HG03039 (cell line): ENCODE results near the gene ADAMTS2.

ENCODE experiments used
- ATAC-seq: cut with Tn5 transposase; IDR thresholded peaks from one replicate; pipeline ENCODE4 v1.9.1; 2021; ENCODE audit warnings: mild to moderate bottlenecking, moderate library complexity; ENCODE audit not compliant: unreplicated experiment

ADAMTS2 gene

DNA sequence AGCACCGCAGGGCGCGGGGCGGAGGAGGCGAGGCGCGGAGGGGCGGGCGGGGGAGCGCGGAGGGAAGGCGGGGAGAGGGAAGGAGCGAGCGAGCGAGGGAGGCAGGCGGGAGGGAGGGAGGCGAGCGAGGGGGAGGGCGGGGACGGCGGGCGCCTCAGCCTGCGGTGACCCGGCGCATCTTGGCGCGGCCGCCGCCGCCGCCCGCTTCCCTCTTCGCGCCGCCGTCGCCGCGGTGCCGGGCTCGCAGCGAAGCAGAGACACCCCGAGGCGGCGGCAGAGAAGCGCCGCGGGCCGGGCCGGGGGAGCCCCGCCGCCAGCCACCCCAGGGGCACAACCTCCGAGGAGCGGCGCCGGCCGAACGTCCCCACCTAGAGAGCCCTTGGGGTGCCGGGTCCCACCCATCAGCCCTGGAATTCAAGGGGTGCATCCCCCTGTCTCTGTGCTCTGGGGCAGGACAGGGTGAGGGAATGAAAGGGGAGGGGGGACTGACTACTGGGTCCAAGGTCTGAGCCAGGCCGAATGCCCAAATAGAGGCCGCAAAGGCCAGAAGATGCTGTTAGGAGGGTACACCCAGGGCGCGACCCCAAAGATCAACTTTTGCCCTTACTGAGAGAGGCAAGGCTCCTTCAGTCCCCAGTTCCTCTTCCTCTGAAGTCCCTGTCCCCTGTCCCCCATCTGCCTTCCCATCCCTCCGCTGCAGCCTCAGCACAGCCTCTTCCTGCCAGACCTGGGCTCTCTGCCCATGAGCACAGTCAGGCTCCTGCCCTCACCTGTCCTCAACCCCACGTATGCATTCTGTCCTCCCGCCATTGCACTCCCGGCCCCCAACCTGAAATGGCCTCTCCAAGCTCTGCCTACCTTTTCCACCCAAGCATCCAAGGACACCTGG lies at the start of gene ADAMTS2:
ADAMTS2 (minus strand) TSS at position 29 of the 889 bp plus-strand sequence. CDS start 133 bp downstream, outside the sequence.
- ATAC-seq: no peak

DNA sequence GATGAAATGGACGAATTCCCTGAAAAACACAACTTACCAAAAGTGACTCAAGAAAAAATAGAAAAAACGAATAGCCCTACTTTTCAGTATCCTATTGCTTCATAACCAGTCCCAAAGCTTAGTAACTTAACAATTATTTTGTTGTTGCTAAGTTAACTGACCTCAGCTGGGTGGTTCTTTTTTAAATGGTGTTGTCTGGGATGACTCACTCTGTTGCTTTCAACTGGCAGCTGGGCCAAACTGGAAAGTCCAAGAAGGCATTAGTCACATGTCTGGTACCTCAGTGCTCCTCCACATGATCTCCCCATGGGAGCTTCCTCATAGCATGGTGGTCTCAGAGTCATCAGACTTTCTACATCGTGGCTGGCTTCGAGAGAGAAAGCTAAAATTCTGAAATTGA lies 47.8 kb upstream of the ADAMTS2 start:
- ATAC-seq: no peak

DNA sequence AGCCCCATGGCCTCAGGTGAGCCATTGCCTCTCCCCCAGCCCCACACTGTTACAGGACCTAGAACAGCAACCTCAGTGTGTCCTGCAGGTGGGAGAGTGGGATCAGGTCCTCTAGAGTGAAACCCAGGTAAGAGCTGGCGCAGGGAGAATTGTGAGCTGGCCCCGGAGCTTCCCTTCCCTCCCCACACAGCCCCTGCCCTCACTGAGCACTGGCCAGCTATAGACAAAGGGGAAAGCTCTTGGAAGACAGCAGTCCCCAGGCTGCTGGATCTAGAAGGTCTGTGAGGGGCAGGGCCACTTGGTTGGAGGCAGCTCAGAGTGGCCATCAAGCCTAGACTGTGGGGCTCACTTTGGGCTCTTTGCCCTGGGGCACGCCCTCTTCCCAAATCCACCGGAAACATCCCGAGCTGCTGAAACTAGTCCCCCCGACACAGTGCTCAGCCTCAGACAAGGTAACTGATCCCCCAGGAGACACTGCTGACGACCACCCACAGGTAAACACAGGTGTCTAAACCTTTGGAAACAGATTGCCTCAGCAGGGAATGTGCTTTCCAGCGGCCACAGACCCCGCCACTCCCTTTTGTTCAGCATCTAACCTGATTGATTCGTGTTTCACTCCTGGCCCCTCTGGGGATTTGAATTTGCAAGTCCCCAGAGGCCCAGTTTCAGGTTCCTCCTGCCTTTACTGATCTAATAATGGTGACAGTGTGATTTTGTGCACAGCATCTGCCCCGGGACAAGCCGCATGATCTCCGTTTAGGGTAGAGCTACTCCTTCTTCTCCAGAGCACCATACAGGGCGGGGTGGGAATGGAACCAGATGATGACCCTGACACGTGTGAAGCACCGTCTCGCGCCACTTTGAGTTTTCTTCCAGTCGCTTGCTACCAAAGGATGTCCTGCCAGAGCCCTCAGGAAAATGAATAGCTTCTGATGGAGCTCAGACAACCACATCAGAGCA lies 42.2 kb upstream of the ADAMTS2 start:
- ATAC-seq: no peak

DNA sequence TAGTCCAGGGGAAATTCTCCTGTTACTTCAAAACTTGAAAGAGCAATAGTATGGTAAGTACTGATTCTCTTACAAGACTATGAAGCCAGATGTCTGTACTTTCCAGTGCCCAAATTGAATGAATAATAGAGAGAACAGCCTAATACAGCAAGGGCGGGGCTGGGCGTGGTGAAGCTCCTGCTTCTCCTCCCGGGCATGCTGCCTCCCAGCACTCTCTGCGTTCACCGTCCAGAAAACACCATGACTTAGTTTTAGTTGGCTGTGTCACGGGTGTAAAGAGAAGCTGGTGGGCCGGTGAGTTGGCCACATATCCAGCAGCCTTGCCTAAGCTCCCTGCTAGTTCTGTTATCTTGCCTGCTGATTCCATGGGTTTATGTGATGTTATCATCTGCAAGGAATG lies 40.7 kb upstream of the ADAMTS2 start:
- no peak for ATAC-seq

DNA sequence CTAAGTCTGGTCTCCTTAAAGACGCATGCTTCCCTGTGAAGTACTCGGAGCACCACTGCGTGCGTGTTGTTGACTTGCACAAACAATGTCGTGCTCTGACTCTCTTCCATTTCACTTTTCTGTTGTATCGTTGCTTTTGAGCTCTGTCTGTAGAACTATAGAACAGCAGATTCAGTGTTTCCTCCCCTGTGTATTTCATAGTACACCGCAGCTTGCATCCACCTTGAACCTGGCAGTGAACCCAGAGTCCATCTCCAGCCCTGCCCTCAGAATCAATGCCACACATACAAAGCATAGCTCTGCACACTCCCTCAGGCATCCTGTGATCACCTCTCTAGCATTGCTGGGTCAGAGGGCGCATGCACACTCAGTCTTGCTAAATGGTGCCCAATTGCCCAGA lies 37.2 kb upstream of the ADAMTS2 start:
- ATAC-seq: no peak

DNA sequence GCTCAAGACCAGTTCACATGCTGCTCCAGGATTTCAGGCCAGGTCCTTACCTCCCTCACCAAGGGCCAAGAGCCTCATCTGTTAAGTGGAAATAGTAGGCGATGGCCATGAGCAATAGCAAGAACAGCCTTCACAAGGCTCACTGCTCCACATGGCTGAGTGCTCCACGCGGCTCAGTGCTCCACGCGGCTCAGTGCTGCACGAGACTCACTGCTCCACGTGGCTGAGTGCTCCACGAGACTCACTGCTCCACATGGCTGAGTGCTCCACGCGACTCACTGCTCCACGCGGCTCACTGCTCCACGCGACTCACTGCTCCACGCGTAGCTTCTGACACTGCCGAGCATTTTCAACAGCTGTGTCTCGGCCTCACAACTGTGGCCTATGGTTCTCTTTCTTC lies 36.4 kb upstream of the ADAMTS2 start:
- ATAC-seq: no peak

DNA sequence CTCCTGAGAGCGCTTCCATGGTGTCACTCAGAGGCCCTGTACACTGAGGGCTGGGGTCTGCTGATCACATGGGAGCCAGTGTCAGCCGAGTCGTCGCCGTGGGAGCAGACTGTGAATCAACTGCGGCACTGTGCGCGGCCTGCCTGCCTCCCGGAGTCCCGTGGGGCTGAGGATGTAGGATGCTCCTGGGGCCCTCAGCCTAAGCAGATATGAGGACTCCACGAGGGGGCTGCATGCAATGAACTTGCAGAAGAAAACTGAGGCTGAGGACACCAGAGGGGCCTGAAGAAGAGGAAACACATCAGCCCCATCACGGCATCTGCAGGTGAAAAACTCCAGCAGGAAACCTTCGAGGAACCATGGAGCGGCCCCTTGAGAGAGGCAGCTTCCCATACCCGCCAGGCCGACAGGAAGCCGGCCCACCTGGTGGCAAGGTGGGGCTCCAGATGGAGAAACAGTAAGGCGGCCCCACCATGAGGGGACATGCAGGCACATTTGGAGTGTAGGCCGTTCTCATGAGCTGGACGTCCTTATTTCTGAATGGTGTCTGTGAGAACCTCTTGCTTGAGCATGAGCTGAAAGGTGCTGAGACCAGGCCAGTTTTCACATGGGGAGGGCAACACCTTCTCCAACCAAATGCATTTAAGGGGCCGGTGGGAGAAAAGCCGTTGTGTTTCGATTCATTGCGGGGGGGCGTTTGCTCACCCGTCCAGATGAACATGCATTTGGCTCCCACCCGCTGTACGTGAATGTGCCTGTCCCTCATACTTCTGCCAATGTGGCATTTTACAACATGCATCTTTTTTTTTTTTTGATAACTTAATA lies 35.2 kb upstream of the ADAMTS2 start:
- ATAC-seq: no peak

DNA sequence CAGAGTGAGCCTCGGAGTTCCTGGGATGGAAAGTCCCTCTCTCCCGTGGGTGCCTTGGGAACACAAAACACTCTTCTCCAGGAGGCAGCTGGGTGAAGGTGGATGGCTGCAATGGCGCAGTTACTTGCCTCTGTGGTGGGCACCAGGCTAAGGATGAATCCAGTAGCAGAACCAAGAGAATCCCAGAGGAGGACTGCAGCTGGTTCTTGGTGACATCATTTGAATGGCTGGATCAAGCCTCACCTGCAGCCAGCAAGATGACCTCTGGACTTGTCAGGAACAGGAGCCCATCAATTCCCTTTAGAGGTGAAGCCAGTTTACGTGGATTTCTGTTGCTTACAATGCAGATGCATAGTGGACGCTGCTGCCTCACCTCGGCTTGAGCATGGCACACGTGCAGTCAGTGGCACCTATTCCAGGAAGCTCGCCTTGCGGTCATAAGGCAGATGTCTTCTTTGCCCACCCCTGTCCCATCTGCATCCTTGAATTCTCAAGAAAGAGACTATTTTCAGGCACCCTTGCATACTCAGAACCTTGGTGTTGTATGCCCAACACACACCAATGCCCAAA lies 34.1 kb upstream of the ADAMTS2 start:
- no peak for ATAC-seq

DNA sequence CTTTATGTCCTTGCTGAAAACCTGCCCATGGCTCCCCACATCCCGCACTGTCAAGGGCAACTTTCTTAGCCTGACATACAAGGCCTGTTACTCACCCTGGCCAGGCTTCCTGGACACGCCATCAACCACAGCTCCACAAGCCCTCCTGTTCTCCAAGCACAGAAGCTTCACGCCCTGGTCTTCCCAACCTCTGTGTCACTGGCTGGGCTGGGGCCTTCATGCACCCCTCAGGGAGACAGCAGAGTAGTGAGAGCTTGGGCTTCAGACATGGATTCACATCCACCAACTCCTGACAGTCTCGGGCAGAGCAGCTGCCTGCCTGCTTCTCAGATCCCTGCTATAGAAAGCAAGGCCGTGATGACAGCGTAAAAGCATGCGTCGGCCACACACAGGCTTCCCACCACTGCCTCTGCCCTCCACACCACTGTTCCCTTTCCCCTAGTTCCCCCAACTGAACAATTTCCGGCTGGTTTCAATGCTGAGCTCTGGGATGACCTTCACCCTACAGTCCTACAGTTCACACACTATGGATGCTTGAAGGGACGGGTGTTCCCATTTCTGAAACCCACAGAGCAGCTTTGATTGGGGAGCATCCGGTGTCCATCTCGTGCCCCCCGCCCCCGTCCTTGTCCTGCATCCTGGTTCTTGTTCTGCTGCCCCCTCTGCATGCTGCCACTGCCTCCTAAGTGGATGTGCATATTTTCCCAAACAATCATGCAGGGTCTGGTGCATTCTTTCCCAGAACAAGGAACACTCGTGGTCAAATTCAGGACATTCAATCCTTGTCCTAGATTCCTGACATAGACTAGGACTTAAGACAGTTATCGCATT lies 33.4 kb upstream of the ADAMTS2 start:
- ATAC-seq: no peak

DNA sequence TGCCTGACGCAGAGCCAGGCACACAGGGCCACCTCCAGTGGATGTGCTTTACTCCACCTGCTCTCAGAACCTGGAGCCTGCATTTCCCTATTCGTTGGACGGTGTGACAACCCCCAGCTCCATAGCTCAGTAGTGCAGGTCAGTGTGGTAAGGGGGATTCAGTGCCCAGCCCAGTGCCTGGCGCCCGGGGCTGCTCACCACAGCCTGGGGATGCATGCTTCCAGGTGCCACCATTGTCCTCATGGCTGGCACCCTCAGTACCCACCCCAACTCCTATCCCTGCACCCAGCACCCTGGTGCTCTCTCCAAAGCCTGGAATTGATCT lies 32.8 kb upstream of the ADAMTS2 start:
- no peak for ATAC-seq

DNA sequence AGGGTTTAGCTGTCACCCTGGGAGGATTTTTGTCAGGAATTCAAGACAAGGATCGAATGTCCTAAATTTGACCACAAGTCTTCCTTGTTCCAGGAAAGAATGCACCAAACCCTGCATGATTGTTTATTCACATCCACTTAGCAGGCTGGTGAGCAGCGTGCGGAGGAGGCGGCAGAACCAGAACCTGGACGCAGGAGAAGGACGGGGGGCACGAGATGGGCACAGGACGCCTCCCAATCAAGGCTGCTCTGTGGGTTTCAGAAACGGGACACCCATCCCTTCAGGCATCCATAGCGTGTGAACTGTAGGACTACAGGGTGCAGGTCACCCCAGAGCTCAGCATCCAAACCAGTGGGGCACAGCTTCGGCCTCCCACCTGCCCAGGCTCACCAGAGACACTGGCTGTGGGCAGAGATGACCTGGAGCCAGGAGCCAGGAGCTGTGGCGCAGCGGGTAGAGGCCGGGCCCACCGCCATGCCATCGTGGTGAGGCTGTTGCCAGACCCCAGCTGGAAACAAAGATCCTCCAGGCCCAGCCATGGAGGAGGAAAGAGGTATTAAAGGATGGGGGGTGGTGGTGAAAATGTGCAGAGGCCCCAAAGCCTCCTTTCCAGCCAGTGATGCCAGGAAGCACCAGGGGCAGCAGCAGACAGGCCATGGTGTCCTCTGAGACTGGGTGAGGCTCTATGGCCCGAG lies 32.3 kb upstream of the ADAMTS2 start:
- no peak for ATAC-seq

DNA sequence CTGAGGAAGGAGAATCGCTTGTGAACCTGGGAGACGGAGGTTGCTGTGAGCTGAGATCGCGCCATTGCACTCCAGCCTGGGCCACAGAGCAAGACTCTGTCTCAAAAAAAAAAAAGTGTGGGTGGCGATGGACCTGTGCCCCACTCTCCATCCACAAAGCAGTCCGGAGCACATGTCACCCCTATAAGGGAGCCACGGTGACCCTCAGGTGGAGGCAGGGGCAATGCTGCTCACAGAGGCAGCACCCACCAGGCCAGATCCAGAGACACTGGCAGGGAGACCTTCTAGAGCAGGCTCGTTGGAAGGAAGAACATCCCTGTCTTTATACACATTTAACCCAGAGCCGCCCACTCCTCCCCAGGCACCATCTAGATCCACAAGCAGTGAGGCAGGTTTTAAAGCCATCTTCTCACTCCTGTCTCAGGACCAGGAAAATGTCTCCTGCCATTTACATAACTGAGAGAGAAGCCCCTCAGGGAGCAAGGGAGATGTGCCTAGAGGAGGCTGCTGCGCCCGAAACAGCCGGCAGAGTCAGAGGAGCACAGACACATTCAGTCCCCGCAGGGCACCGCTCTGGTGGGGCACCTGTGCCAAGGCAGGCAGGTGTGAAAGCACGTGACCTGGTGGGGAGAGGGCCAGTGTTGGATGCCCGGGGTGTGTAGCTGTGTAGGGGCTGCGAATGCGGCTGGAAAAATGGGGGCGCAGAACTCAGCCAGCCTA lies 31.6 kb upstream of the ADAMTS2 start:
- ATAC-seq: no peak

DNA sequence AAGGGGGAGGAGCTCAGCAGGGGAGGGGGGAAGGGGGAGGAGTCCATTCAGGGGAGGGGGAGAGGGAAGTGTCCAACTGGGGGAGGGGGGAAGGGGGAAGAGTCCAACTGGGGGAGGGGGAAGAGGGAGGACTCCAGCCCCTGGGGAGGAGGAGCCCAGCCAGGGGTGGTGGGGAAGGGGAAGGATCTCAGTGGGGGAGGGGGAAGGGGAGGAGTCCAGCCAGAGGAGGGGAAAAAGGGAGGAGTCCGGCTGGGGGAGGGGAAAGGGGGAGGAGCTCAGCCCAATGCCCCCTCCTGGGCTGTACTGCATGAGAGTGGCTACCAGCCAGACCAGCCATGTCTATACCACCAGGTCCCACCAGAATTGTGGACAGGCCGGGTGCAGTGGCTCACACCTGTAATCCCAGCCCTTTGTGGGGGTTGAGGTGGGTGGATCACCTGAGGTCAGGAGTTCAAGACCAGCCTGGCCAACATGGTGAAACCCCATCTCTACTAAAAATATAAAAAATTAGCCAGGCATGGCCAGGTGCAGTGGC lies 30.6 kb upstream of the ADAMTS2 start:
- no peak for ATAC-seq

DNA sequence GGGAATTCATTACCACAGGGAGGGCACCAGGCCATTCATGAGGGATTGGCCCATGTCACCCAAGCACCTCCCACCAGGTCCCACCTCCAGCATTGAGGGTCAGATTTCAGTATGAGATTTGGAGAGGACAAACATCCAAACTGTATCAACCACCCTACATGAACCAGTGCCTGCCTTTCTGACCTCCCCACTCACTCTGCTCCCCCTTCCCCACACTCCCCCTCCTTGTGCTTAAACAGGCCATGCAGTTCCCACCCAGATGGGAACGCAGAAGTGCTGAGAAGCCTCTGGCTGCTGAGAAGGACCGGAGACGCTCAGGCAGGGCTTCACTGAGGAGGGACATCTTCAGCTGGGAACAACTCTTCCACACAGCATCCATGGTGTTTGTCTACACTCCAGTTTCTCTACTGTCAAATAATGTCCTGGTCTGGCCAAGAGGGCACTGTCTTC lies 30.0 kb upstream of the ADAMTS2 start:
- ATAC-seq: no peak

DNA sequence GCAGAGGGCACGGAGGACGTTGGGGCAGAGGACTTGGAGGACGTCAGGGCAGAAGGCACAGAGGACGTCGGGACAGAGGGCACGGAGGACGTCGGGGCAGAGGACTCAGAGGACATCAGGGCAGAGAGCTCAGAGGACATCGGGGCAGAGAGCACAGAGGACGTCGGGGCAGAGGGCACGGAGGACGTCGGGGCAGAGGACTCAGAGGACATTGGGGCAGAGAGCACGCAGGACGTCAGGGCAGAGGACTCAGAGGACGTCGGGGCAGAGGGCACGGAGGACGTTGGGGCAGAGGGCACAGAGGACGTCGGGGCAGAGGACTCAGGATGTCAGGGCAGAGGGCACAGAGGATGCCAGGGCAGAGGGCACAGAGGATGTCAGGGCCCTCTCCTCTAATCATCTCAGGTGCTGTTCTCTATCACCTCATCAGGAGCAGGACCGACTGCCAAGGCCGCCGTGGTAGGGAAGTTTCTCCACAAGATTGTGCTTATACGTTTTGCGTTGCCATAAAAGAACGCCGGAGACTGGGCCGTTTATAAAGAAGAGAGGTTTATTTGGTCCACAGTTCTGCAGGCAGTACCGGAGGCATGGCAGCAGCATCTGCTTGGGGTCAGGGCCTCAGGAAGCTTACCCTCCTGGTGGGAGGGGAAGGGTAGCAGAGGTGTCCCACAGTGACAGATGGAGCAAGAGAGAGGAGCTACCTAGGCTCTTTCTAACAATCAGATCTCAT lies 29.4 kb upstream of the ADAMTS2 start:
- no peak for ATAC-seq

DNA sequence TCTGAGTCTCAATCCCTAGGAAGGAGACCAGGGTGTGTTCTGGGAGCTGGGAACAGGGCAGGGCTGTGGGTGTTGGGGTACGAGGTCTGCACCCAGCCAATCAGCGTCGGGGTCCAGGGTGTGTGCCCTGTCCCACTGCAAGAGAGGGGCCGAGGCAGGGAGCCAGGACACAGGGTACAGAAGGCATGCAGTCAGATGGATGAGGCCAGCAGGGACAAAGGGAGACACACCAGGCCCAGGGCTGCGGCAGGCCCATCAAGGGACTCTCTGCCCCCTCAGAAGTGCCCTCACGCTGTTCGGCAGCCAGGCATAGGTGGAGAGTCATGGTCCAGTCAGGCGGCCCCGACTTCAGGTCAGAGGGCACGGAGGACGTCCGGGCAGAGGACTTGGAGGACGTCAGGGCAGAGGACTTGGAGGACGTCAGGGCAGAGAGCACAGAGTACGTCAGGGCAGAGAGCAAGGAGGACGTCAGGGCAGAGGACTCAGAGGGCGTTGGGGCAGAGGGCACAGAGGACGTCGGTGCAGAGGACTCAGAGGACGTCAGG lies 28.8 kb upstream of the ADAMTS2 start:
- ATAC-seq: no peak
